Liver (tissue), 3 donors: ENCODE data around the gene SLC44A1.

Experiments
- ATF3 ChIP-seq: IDR thresholded peaks from 2 replicates; pipeline ENCODE4 v1.6.1; 2016; ENCODE audit warnings: antibody characterized with exemption
- CTCF ChIP-seq: fragments of 150-350 bp; IDR thresholded peaks from 2 replicates; pipeline ENCODE4 v1.5.1; 2017; ENCODE audit warnings: improper control_type of control experiment, low read depth, low read length; ENCODE audit not compliant: missing input control
- EGR1 ChIP-seq, 2 donors: IDR thresholded peaks; 2 replicates each; pipeline ENCODE4 v1.6.1; 2016 to 2018; ENCODE audit warnings: antibody characterized with exemption in 2 of 2, low read depth in 2 of 2
- RAD21 ChIP-seq, 2 donors: IDR thresholded peaks; 2 replicates each; pipeline ENCODE4 v1.6.1; 2016; ENCODE audit warnings: antibody characterized with exemption in 2 of 2, mild to moderate bottlenecking in 2 of 2
- REST ChIP-seq: IDR thresholded peaks from 2 replicates; pipeline ENCODE4 v1.6.1; 2016; ENCODE audit warnings: antibody characterized with exemption, mild to moderate bottlenecking
- SP1 ChIP-seq: IDR thresholded peaks from 2 replicates; pipeline ENCODE4 v1.6.1; 2018; ENCODE audit warnings: antibody characterized with exemption, mild to moderate bottlenecking
- TAF1 ChIP-seq: conservative IDR thresholded peaks from 2 replicates; pipeline ENCODE4 v1.6.1; 2016; ENCODE audit warnings: antibody characterized with exemption, mild to moderate bottlenecking
- YY1 ChIP-seq: IDR thresholded peaks from 2 replicates; pipeline ENCODE4 v1.6.1; 2016; ENCODE audit warnings: antibody characterized with exemption, mild to moderate bottlenecking
- donor health status: healthy.
- donor health status: healthy.

GRCh38 chr9:105344283-105344682 lies 99.8 kb downstream of the SLC44A1 start:
- no peak for TF ChIP-seq CTCF
- TF ChIP-seq ATF3: no peak
- no peak for TF ChIP-seq REST
- TF ChIP-seq SP1: no peak
- TF ChIP-seq RAD21 (IDR thresholded peaks at IDR 0.05): no peak
- TF ChIP-seq EGR1 (IDR thresholded peaks at IDR 0.05; ENCODE audit: low read depth in 2 of 2): no peak
- TF ChIP-seq YY1: no peak
- no peak for TF ChIP-seq TAF1
